Measurements from ENCODE around the gene RGS9.

RGS9 gene

DNA sequence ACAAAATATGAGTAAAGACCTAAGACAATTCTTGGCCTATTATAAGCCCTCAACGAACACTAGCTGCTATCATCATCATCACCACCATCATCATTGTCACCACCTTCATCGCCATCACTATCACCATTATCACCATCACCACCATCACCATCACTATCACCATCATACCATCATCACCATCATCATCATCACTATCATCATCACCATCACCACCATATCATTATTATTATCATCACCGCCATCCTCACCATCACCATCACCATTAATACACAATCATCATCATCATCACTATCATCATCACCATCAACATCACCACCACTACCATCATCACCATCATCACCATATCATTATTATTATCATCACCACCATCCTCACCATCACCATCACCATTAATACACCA, 82.5 kb downstream of the RGS9 start:
- in situ Hi-C loops (cut with MboI; ENCODE audit: low pct_unique_long_range_greater_than_20kb, low sequenced_read_pairs, unreplicated experiment), result no loop called here
- TF ChIP-seq, protein P1, sequence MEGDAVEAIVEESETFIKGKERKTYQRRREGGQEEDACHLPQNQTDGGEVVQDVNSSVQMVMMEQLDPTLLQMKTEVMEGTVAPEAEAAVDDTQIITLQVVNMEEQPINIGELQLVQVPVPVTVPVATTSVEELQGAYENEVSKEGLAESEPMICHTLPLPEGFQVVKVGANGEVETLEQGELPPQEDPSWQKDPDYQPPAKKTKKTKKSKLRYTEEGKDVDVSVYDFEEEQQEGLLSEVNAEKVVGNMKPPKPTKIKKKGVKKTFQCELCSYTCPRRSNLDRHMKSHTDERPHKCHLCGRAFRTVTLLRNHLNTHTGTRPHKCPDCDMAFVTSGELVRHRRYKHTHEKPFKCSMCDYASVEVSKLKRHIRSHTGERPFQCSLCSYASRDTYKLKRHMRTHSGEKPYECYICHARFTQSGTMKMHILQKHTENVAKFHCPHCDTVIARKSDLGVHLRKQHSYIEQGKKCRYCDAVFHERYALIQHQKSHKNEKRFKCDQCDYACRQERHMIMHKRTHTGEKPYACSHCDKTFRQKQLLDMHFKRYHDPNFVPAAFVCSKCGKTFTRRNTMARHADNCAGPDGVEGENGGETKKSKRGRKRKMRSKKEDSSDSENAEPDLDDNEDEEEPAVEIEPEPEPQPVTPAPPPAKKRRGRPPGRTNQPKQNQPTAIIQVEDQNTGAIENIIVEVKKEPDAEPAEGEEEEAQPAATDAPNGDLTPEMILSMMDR (IDR thresholded peaks at IDR 0.05; ENCODE audit: extremely low read depth, insufficient read depth, missing control alignments), result no peak

DNA sequence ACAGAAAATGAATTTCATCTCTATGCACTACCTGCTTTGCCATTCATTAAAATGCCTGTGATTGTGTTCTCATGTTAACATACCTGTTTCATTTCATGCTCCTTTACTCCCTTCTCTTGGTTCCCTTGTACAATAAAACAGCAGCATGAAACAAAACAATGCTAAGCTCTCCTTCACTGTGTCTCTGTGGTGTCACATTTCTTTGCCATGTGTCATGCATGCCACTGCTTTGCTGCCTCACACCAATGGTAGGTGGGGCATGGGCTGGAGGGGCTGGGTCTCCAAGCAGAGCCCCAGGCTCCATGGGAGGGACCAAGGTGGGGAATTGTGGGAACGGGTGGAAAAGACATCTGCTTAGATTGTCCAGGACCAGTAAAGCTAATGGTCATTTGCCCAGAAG, 83.6 kb downstream of the RGS9 start:
- in situ Hi-C loops (cut with MboI; ENCODE audit: low pct_unique_long_range_greater_than_20kb, low sequenced_read_pairs, unreplicated experiment), result no loop called here
- no peak for DNase-seq (ENCODE audit: low spot score)
- TF ChIP-seq, protein P1 (IDR thresholded peaks at IDR 0.05; ENCODE audit: extremely low read depth, insufficient read depth, missing control alignments), result no peak

More for the DNA sequence above, 82.5 kb downstream of the RGS9 start:
- DNase-seq (ENCODE audit: low spot score), result no peak

DNA sequence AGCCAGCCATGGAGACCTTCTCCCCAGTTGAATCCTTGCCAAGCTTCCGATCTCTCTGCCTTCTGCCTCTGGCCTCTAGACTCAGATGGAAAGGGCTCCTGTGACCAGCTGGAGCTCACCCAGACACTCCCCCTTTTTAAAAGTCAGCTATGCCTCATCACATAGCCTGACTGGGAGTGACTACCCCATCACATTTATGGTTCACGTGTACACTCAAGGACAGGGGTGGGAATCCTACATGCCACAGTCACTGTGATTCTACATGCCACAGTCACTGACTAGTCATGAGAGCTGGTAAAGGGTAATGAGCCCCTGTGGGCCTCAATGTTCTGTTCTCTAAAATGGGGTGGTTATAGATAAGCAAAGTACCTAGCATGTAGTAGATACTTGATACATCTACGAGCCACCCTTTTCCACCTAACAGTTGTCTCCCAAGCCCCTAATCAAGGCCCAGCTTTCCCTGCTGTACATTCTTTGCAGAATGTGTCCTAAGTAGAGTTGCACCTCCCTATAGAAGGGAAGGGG, 85.1 kb downstream of the RGS9 start:
- in situ Hi-C loops (cut with MboI; ENCODE audit: low pct_unique_long_range_greater_than_20kb, low sequenced_read_pairs, unreplicated experiment), result no loop called here
- TF ChIP-seq, protein P1 (IDR thresholded peaks at IDR 0.05; ENCODE audit: extremely low read depth, insufficient read depth, missing control alignments), result no peak
- DNase-seq (ENCODE audit: low spot score), result no peak

DNA sequence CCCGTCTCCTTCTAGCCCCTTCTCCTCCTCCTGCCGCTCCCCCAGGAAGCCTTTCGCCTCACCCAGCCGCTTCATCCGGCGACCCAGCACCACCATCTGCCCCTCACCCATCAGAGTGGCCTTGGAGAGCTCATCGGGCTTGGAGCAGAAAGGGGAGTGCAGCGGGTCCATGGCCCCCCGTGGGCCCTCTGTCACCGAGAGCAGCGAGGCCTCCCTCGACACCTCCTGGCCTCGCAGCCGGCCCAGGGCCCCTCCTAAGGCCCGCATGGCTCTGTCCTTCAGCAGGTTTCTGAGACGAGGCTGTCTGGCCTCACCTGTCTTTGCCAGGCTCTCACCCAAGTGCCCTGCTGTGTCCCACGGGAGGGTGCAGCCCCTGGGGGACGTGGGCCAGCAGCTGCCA, 87.9 kb downstream of the RGS9 start:
- TF ChIP-seq, protein P1 (IDR thresholded peaks at IDR 0.05; ENCODE audit: extremely low read depth, insufficient read depth, missing control alignments), result no peak
- in situ Hi-C loops (cut with MboI; ENCODE audit: low pct_unique_long_range_greater_than_20kb, low sequenced_read_pairs, unreplicated experiment), result no loop called here

DNA sequence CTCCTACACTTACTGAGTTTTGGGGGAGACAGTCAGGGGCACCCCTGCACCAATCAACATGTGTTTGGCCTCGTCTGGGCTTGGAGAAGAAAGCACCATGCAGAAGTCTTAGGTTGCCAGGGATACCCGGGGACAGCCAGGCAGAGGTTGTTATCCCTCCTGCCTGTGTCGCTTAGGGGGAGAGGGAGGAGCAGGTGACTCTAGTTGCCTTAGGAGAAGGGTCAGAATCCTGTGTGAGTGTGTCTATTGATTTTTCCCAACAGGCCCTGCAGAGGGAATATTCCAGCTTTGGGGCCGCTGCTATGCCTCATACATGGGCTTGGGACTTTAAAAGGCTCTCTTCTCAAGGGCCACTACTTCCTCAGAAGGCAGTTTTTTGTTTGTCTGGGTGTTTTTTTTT, 89.1 kb downstream of the RGS9 start:
- in situ Hi-C loops (cut with MboI; ENCODE audit: low pct_unique_long_range_greater_than_20kb, low sequenced_read_pairs, unreplicated experiment), result no loop called here
- TF ChIP-seq, protein P1 (IDR thresholded peaks at IDR 0.05; ENCODE audit: extremely low read depth, insufficient read depth, missing control alignments), result no peak
- DNase-seq (ENCODE audit: low spot score), result no peak

More for the DNA sequence above, 87.9 kb downstream of the RGS9 start:
- no peak for DNase-seq (ENCODE audit: low spot score)

DNA sequence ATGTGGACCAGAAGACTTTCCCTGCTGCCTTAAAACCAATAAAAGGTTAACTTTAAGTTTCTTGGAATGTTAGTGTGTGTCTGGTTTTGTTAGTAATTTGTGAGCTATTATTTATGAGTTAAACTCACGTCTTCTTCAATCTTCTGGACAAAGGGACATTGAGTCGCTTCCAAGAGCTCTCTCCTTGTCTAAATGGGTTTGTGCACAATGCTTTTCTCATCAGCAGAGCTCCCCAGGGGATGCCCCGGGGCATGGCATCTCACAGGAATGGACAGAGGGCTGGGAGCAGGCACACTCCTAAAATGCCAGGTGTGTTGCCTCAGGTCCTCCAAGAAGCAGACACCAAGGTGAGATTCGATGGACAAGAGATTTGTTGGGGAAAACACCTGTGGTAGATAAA, 90.5 kb downstream of the RGS9 start:
- in situ Hi-C loops (cut with MboI; ENCODE audit: low pct_unique_long_range_greater_than_20kb, low sequenced_read_pairs, unreplicated experiment), result no loop called here
- TF ChIP-seq, protein P1 (IDR thresholded peaks at IDR 0.05; ENCODE audit: extremely low read depth, insufficient read depth, missing control alignments), result no peak
- no peak for DNase-seq (ENCODE audit: low spot score)

DNA sequence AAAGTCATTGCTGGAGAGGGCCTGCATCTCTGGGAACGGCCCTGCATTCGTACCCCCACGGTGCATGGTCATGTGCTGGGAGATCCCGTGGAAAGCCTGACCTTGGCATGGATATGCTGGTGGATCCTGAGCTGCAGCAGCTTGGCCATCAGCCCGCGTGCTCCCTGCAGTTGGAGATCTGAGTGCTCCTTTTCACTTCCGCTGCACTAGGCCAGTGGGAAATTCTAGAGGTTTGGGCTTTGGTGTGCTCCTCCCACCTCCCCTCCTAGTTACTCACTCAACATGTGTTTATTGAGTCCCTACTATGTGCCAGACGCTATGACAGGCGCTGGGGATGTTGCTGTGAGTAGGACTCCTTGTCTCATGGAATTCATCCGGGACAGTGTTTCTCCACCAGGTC, 91.1 kb downstream of the RGS9 start:
- in situ Hi-C loops (cut with MboI; ENCODE audit: low pct_unique_long_range_greater_than_20kb, low sequenced_read_pairs, unreplicated experiment), result no loop called here
- TF ChIP-seq, protein P1 (IDR thresholded peaks at IDR 0.05; ENCODE audit: extremely low read depth, insufficient read depth, missing control alignments), result no peak
- DNase-seq (ENCODE audit: low spot score), result no peak
